Left lobe of liver (tissue), 2 donors: ENCODE measurements around the gene OR2S2. TPM values are rescaled to one million over a fixed set of nuclear protein-coding genes. Genes with fewer than 3 reads are reported as not detected.

Experiments
- ATAC-seq: fragments of 200-7000 bp; cut with Tn5 transposase; one replicate; pipeline ENCODE4 v1.9.1; 2020; ENCODE audit warnings: mild to moderate bottlenecking, moderate library complexity
- DNase-seq: peaks from one replicate; pipeline ENCODE4 v3.0.0-alpha.2; 2020; ENCODE audit warnings: low spot score
- total RNA-seq: library from RNA; stranded (reverse); gene quantifications from one replicate; pipeline ENCODE4 v1.2.1, GENCODE V29; 2021
- donor health status: DM: no; HTN: no; CAD: no; lungs with moderate emphysema.
- donor health status: DM: no; HTN: yes; CAD: no.

OR2S2 gene
- total RNA-seq, 1 donor from 2014 or later, result not detected

DNA sequence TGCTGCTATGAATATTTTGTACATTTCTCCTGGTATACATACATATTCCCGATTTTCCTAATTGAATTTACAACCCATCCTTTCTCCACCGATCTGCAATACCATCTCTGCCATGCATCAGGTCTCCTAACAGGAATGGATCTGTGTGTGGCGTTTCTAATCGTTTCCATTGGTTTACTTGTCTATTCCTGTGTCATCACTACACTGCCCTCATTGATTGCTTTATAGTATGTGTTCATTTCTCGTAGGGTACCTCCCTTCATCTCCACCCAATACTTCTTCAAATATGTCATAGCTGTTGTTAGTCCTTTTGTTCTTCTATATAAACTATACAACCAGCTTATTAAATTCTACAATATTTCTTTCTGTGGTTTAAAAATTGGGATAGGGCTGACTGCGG, 7.1 kb upstream of the OR2S2 start:
- DNase-seq, result no peak

GRCh38 chr9:35962126-35962906, 4.4 kb upstream of the OR2S2 start:
- no peak for ATAC-seq

More for the DNA sequence above, 7.1 kb upstream of the OR2S2 start:
- no peak for ATAC-seq

DNA sequence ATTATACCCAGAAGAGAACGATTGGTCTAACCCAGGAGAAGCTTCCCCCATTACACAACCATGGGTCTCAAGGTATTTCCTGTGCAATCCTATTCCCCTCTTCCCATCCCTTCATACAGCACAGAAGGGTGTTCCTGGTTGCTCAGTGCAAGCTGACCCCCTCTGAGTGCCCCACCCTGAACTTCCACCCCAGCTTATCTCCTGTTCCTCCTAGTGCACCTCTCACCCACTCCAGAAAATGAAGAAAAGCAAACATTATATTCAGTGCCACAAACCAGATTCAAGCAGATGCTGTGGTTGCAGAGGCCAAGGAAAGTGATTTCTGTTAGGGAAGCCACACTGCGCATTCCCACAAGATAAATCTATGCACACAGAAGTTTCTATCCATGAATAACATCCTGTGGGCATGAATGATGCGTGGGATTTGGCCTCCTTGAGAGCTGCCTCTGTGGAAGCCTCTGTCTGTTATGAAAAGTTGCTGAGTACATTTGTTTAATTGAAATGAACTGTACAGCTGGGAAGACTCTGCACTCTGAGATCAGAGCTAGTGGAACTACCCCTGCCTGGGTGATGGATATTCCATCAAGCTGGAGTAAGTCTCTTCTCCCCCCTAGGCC, 2.2 kb upstream of the OR2S2 start:
- ATAC-seq, result no peak
- DNase-seq, result no peak

More at GRCh38 chr9:35962126-35962906, 4.4 kb upstream of the OR2S2 start:
- DNase-seq, result no peak

- ATAC-seq (no peak), DNase-seq (no peak)
Observed at GRCh38 chr9:35956651-35957050, 1.3 kb downstream of the OR2S2 start.

- DNase-seq (no peak), ATAC-seq (peak; percentile 97)
Observed at GRCh38 chr9:35954942-35955546, 2.9 kb downstream of the OR2S2 start.

DNA sequence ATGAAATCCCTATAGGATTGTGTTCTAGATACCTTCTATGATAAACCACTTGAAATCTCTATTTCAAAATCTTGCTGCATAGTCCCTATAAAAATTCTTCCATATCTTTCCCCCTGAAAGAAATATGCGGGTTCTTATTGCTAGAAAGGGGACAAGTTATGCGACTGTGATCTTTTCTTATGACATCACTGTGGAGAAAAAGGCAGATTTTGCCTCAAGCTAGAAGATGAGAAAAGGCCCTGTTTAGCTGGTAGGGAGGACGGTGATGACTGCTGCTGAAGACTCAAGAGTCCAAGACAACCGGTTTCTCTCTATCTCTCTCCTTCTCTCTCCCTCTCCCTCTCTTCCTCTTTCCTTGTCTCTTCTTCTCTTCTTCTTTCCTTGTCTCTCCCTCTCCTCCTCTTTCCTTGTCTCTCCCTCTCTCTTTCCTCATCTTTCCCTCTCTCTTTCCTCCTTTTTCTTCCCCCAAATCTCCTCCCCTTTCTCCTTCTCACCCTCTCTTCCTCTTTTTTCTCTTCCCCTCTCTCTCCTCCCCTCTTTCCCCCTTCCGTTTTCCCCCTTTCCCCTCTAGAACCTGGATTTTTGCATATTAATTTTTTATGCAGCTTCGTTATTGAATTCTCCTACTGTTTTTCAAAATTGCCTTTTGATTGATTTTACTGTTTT, 5.3 kb downstream of the OR2S2 start:
- ATAC-seq, result no peak
- no peak for DNase-seq

DNA sequence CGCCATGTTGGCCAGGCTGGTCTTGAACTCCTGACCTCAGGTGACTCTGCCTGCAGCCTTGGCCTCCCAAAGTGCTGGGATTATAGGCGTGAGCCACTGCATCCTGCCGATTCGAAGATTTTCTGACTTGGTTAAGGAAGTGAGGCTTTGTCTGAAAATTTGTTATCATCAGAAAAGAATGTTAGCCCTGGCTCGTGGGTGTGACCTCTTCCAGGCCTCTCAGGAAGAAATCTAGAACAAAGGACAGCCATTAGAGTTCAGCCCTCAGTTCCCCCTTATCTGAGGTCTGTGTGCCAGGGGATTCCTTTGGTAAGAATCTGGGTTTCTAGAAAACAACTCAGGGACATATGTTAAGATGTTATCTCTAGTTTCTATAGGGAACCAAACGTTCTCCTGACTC, 6.2 kb downstream of the OR2S2 start:
- DNase-seq (no peak), ATAC-seq (peak; percentile 30)

DNA sequence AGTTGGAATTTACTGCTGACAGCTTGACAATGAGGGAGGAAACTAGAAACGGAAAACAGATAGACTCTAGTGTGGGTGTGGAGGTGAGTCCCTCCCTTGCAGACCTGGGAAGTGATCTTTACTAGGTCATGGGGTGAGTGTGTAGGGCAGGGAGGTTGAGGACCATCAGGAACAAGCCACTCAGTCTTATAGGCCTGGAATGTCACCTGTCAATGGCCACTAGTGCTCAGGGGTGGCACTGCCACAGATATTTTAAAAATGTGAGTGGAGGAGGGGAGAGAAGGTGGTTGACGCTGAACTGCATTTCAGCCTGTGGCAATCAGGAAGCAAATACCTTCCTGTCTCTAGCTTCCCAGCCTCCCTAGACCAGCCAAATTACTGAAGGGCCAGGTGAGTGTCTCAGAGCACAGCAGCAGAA, 9.0 kb downstream of the OR2S2 start:
- DNase-seq (no peak), ATAC-seq (no peak)

DNA sequence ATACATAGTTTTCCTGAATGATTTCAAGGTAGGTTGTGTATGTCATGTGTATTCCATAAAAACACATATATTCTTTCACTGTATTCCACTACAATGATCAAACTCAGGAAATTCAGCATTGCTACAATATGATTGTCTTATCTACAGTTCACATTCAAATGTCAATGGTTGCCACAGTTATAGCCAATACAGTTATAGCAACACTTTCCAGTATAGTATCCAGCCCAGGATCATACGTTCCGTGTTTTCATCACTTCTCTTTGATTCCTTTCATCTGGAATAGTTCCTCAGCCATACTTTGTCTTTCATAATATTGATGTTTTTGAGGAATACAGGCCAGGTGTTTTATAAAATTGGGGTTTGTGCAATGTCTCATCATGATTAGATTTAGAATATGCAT, 9.5 kb downstream of the OR2S2 start:
- ATAC-seq, result no peak
- DNase-seq, result no peak

DNA sequence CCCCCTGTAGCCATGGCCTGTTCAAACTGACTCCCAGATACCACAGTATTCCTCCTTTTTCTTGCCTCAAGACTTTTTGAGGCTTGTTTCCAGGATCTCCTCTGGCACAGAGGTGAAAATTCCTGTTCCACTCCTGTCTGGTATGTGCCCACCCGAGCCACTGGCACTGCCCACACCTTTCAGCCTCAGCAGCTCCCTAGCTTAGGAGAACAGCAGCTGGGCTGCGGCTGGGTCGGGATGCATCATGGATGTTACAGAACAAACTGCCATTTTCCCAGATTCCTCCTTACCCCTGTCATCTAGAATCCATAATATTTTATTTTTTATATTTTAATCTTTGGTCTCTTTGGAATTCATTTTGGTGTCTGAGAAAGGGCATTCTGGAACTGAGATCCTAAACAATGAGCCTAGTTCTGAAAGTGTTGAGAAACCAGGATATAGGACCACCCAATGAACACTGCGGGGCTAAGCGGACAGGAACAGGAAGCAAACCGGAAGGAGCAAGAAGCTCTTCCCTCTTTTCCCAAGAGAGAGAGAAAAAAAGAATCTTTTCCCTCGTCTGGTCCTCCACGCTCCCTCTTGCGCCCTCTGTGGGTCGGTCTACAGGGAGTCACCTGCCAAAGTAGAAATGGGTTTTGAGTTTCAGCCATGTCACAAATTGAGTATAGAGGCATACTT, 12.5 kb downstream of the OR2S2 start:
- DNase-seq (peak; percentile 76), ATAC-seq (peak; percentile 96)

GRCh38 chr9:35944841-35945240, 13.1 kb downstream of the OR2S2 start:
- no peak for DNase-seq
- ATAC-seq, result no peak

GRCh38 chr9:35944173-35944572, 13.8 kb downstream of the OR2S2 start:
- DNase-seq, result no peak
- no peak for ATAC-seq

DNA sequence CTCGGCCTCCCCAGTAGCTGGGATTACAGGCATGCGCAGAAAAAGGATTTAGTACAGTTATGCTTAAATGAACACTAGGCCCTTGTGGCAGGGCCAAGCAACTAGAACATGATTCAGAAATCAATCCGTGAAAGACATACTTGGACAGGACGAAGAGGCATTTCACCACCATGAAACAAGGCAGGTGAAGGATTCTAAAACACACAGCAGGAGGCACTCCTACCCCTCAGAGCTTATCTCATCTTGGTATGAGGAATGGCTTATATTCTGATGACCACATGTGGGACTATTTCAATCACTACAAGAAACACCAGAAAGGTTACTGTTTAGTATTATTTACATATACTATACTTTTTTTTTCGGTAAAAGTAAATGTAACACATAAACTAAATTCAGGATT, 15.7 kb downstream of the OR2S2 start:
- DNase-seq, result no peak
- ATAC-seq, result no peak

DNA sequence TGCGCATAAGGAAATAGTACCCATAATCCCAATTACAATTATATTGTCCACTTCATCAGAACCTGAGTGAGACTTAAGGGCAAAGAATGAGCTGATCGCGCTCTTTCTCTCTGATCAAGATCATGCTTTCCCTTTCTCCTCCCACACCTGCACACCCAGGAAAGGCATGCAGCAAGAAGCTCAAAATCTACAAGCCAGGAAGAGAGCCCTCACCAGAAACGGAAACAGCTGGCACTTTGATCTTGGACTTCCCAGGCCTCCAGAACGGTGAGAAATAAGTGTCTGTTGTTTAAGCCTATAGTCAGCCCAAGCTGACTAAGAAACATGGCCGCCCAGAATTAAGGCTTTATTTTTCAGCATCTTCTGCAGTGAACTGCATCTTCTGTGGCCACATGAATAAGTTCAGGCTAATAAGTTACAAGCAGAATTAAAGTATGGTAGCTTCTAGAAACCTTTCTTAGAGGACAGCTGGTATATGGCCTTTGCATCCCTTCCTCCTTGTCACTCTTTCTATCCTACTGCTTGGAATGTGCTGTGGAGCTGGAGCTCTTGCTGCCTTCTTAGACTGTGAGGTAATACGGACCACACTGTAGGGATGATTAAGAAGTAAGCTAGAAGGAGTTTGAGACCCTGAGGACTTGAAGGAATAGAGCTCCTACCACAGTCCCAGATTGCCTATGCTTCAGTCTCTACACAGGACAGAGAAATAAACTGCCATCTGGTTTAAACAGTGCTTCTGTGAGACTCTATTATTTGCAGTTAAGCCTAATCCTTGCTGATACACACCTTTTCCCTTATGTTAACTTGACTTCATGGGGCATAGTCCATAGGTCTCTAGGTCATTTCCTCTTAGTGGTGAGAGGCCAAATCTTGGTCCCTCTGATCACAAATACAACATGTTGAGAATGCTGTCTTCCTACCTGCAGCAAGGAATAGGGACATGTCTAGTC, 17.2 kb downstream of the OR2S2 start:
- DNase-seq (no peak), ATAC-seq (peak; percentile 50)

- no peak for ATAC-seq
Observed at GRCh38 chr9:35939679-35940250, 18.2 kb downstream of the OR2S2 start.

GRCh38 chr9:35938474-35939356, 19.2 kb downstream of the OR2S2 start:
- no peak for DNase-seq
- no peak for ATAC-seq

More at GRCh38 chr9:35939679-35940250, 18.2 kb downstream of the OR2S2 start:
- DNase-seq, result no peak

DNA sequence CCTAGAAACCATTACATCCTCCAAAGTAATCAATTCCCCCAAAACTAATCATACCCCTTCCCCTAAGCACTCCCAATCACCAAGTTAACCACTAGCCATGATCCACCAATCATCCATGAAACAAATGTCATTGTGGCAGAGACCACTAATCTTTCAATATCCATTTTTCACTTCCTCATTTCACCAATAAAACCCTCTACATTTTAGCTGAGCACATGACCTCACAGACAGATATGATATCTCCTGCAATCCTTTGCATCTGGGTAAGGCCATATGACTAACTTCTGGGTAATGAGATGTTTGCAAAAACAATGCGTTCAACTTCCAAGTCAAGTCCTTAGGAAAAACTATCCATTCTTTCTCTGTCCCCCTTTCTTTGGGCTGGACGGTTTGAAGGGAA, 20.7 kb downstream of the OR2S2 start:
- ATAC-seq, result no peak

DNA sequence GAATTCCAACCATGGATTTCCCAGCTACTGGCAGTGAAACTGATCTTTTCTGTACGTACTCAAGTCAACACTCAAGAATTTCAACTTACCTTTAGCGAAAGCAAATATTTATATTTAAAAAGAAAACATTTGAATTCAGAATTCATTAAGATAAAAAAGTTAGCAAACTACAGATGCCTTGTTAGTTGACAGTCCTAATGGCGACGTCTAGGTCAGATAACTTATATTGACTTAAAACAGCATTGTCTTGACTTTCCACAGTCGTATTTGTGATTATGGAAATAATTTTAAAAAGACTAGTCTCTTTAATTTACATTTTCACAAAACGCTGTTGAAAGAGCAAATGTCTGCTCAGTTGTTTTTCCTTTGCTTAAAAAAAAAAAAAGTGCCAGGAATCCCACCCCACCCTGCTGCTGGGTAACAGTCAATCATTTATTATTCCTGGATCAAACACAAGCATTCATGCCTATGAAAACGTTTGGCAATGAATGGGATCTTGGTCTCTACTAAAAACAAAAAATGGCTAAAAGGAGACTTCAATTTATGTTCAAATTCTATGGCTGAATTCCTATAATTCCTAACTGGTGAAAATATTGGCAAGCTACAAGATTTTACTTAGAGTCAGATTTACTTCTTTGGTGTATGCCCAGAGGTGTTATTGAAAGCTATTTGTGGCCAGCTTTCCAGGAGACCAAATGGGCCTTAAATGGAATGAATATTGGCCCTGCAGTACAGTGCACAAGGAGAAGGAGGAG, 22.0 kb downstream of the OR2S2 start:
- no peak for ATAC-seq
- DNase-seq, result no peak

More for the DNA sequence above, 20.7 kb downstream of the OR2S2 start:
- no peak for DNase-seq
